A549 (cell line): ENCODE results near the gene WNT3A.

Experiments used
- CHD2 ChIP-seq: fragments of 150-350 bp; IDR thresholded peaks from 2 replicates; pipeline ENCODE4 v1.6.1; 2014; ENCODE audit warnings: low read length; ENCODE audit not compliant: partially characterized antibody
- HES2 ChIP-seq: fragments of >200 bp; sonication (Bioruptor Twin); formaldehyde crosslinking; IDR thresholded peaks from 2 replicates; pipeline ENCODE4 v1.6.1; 2016
- POLR2AphosphoS2 ChIP-seq: conservative IDR thresholded peaks from 2 replicates; pipeline ENCODE4 v1.6.1; 2012; ENCODE audit warnings: low read length, improper control_type of control experiment, inconsistent platforms
- RARB ChIP-seq: fragments of 250-450 bp; sonication (Bioruptor Pico); IDR thresholded peaks from 2 replicates; pipeline ENCODE4 v1.8.0; 2021; ENCODE audit warnings: mild to moderate bottlenecking, moderate library complexity
- RFX5 ChIP-seq: fragments of 450-650 bp; IDR thresholded peaks from 2 replicates; pipeline ENCODE4 v1.7.1; 2014; ENCODE audit warnings: antibody characterized with exemption, mild to moderate bottlenecking, moderate library complexity

GRCh38 chr1:227961651-227962466, 44.9 kb upstream of the WNT3A start:
- TF ChIP-seq RARB (no peak), POLR2AphosphoS2 (no peak), RFX5 (no peak), HES2 (no peak), CHD2 (no peak)
